Measurements from ENCODE around the gene LCOR.
A peak's percentile ranks its signal among the peaks of the same experiment; 100 is the strongest.

Gene LCOR

GRCh38 chr10:97028126-97028831, 196.2 kb downstream of the LCOR start:
- H2BK12ac ChIP-seq (ENCODE audit: low read length in 2 of 2): no peak overlapping the region
- no peak overlapping the region for H3K14ac ChIP-seq (ENCODE audit: low read length in 2 of 2)
- H3K79me1 ChIP-seq (replicated peaks; ENCODE audit: low read length, poor library complexity, severe bottlenecking): no peaks in the 10 kb centered on the region
- no peaks in the 10 kb centered on the region for H3K36me3 ChIP-seq (ENCODE audit: control insufficient read depth in 1 of 2, insufficient read depth in 2 of 2, low read depth in 1 of 2, low read length in 2 of 2)
- no peak overlapping the region for H3K4me2 ChIP-seq (ENCODE audit: low read length, poor library complexity, severe bottlenecking)
- peaks cover 9% of the 10 kb centered on the region for H3K9me3 ChIP-seq (ENCODE audit: control insufficient read depth, low read length)
- no peak overlapping the region for H2BK120ac ChIP-seq (ENCODE audit: low read depth, low read length)
- H2AK5ac ChIP-seq (ENCODE audit: low read length, severe bottlenecking): no peak overlapping the region
- H3K27ac ChIP-seq (ENCODE audit: low read length, poor library complexity, severe bottlenecking): no peak overlapping the region
- no peak overlapping the region for H2BK5ac ChIP-seq (ENCODE audit: low read depth, low read length, poor library complexity, severe bottlenecking)
- peak; percentile 8 for DNase-seq
- WGBS: 80% methylated on average over 2 of the region's 2 CpGs
- no peak overlapping the region for H3K9ac ChIP-seq (ENCODE audit: low read length)
- H3K4me1 ChIP-seq (ENCODE audit: control insufficient read depth, insufficient read depth, low read depth, low read length): peaks cover 10% of the 10 kb centered on the region
- no peak overlapping the region for H2BK15ac ChIP-seq (ENCODE audit: low read depth, poor library complexity, severe bottlenecking)
- H3K4ac ChIP-seq (ENCODE audit: low read depth in 1 of 2, low read length in 2 of 2): no peak overlapping the region
- no peak overlapping the region for H4K91ac ChIP-seq (ENCODE audit: low read length)
- H3K18ac ChIP-seq (ENCODE audit: low read depth in 1 of 2, low read length in 2 of 2): no peak overlapping the region
- no peak overlapping the region for H2AFZ ChIP-seq (ENCODE audit: low read depth, low read length)
- H3K27me3 ChIP-seq (ENCODE audit: control insufficient read depth in 1 of 2, insufficient read depth in 1 of 2, low read length in 2 of 2): peaks cover 17 to 25% of the 10 kb centered on the region in 2 experiments
- no peak overlapping the region for H3K4me3 ChIP-seq (ENCODE audit: insufficient read depth in 1 of 2, low read depth in 1 of 2, low read length in 2 of 2)
- H4K8ac ChIP-seq (ENCODE audit: low read length): no peak overlapping the region
- no peak overlapping the region for H3K23ac ChIP-seq (ENCODE audit: low read length in 2 of 2)

DNA sequence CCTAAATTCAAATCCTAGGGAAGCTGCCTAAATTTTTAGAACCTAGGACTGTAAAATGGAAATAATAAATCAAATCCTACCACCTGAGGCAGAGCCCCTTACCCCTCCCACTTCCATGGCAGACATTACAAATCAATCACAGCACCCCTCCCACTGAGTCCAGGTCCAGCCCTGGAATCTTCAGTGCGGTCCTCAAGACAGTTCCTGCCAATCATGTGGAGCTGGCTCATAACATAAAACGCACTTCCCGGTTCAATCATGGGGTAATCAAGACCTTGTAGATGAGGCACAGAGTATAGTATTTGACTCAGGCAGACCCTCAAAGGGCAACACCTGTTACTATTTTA, 196.7 kb downstream of the LCOR start:
- Histone ChIP-seq H3K9ac (ENCODE audit: low read length) (no peak overlapping the region), H3K23ac (ENCODE audit: low read length in 2 of 2) (no peak overlapping the region), H2BK5ac (ENCODE audit: low read depth, low read length, poor library complexity, severe bottlenecking) (no peak overlapping the region), H3K36me3 (ENCODE audit: control insufficient read depth in 1 of 2, insufficient read depth in 2 of 2, low read depth in 1 of 2, low read length in 2 of 2) (no peaks in the 10 kb centered on the region), H3K27me3 (ENCODE audit: control insufficient read depth in 1 of 2, insufficient read depth in 1 of 2, low read length in 2 of 2) (peaks cover 17 to 25% of the 10 kb centered on the region in 2 experiments), H3K79me1 (replicated peaks; ENCODE audit: low read length, poor library complexity, severe bottlenecking) (no peaks in the 10 kb centered on the region), H3K4me2 (ENCODE audit: low read length, poor library complexity, severe bottlenecking) (no peak overlapping the region), H4K8ac (ENCODE audit: low read length) (no peak overlapping the region), H3K27ac (ENCODE audit: low read length, poor library complexity, severe bottlenecking) (no peak overlapping the region), H2BK15ac (ENCODE audit: low read depth, poor library complexity, severe bottlenecking) (no peak overlapping the region), H2BK120ac (ENCODE audit: low read depth, low read length) (no peak overlapping the region), H3K4me3 (ENCODE audit: insufficient read depth in 1 of 2, low read depth in 1 of 2, low read length in 2 of 2) (no peak overlapping the region), H3K4me1 (ENCODE audit: control insufficient read depth, insufficient read depth, low read depth, low read length) (peaks cover 5% of the 10 kb centered on the region), H3K9me3 (ENCODE audit: control insufficient read depth, low read length) (peaks cover 9% of the 10 kb centered on the region), H3K4ac (ENCODE audit: low read depth in 1 of 2, low read length in 2 of 2) (no peak overlapping the region), H4K91ac (ENCODE audit: low read length) (no peak overlapping the region), H3K14ac (ENCODE audit: low read length in 2 of 2) (no peak overlapping the region), H2AK5ac (ENCODE audit: low read length, severe bottlenecking) (no peak overlapping the region), H2BK12ac (ENCODE audit: low read length in 2 of 2) (no peak overlapping the region), H2AFZ (ENCODE audit: low read depth, low read length) (no peak overlapping the region), H3K18ac (ENCODE audit: low read depth in 1 of 2, low read length in 2 of 2) (no peak overlapping the region)
- no peak for DNase-seq
- WGBS: 92% methylated on average over 3 of the region's 3 CpGs

DNA sequence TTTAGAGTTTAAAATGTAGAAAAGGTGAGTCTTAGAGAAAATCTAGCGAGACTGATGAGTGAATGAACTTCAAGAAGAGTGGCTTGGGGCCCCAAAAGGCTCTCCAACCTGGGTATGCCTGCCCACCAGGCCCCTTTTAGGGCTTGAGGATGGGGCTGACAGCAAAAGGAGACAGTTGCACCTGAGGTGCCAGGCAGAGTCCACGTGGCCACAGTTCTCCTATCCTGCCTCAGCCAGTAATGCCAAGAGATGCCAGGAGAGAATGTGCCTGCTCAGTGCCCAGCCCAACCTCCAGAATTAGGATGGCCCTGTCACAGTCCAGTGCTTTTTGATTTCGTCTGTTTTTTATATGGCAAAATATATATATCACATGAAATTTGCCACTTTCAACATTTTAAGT, 197.2 kb downstream of the LCOR start:
- Histone ChIP-seq H2BK120ac (ENCODE audit: low read depth, low read length) (no peak overlapping the region), H4K91ac (ENCODE audit: low read length) (no peak overlapping the region), H3K79me1 (replicated peaks; ENCODE audit: low read length, poor library complexity, severe bottlenecking) (no peaks in the 10 kb centered on the region), H2AFZ (ENCODE audit: low read depth, low read length) (no peak overlapping the region), H2BK5ac (ENCODE audit: low read depth, low read length, poor library complexity, severe bottlenecking) (no peak overlapping the region), H3K27me3 (ENCODE audit: control insufficient read depth in 1 of 2, insufficient read depth in 1 of 2, low read length in 2 of 2) (peaks cover 18 to 27% of the 10 kb centered on the region in 2 experiments), H3K23ac (ENCODE audit: low read length in 2 of 2) (no peak overlapping the region), H3K4ac (ENCODE audit: low read depth in 1 of 2, low read length in 2 of 2) (no peak overlapping the region), H3K9ac (ENCODE audit: low read length) (no peak overlapping the region), H2BK15ac (ENCODE audit: low read depth, poor library complexity, severe bottlenecking) (no peak overlapping the region), H3K36me3 (ENCODE audit: control insufficient read depth in 1 of 2, insufficient read depth in 2 of 2, low read depth in 1 of 2, low read length in 2 of 2) (no peaks in the 10 kb centered on the region), H3K4me2 (ENCODE audit: low read length, poor library complexity, severe bottlenecking) (no peak overlapping the region), H2AK5ac (ENCODE audit: low read length, severe bottlenecking) (no peak overlapping the region), H3K4me3 (ENCODE audit: insufficient read depth in 1 of 2, low read depth in 1 of 2, low read length in 2 of 2) (no peak overlapping the region), H3K18ac (ENCODE audit: low read depth in 1 of 2, low read length in 2 of 2) (no peak overlapping the region), H4K8ac (ENCODE audit: low read length) (no peak overlapping the region), H3K9me3 (ENCODE audit: control insufficient read depth, low read length) (peaks cover 9% of the 10 kb centered on the region), H2BK12ac (ENCODE audit: low read length in 2 of 2) (no peak overlapping the region), H3K4me1 (ENCODE audit: control insufficient read depth, insufficient read depth, low read depth, low read length) (peaks cover 3% of the 10 kb centered on the region), H3K14ac (ENCODE audit: low read length in 2 of 2) (no peak overlapping the region), H3K27ac (ENCODE audit: low read length, poor library complexity, severe bottlenecking) (no peak overlapping the region)
- no peak for DNase-seq
- WGBS: 78% methylated on average over 2 of the region's 3 CpGs

- Histone ChIP-seq H3K9me3 (ENCODE audit: control insufficient read depth, low read length) (peaks cover 9% of the 10 kb centered on the region), H3K4me3 (ENCODE audit: insufficient read depth in 1 of 2, low read depth in 1 of 2, low read length in 2 of 2) (no peak overlapping the region), H2BK120ac (ENCODE audit: low read depth, low read length) (no peak overlapping the region), H2BK15ac (ENCODE audit: low read depth, poor library complexity, severe bottlenecking) (no peak overlapping the region), H4K8ac (ENCODE audit: low read length) (no peak overlapping the region), H3K36me3 (ENCODE audit: control insufficient read depth in 1 of 2, insufficient read depth in 2 of 2, low read depth in 1 of 2, low read length in 2 of 2) (no peaks in the 10 kb centered on the region), H3K4me1 (ENCODE audit: control insufficient read depth, insufficient read depth, low read depth, low read length) (peaks cover 1% of the 10 kb centered on the region), H2BK12ac (ENCODE audit: low read length in 2 of 2) (no peak overlapping the region), H3K9ac (ENCODE audit: low read length) (no peak overlapping the region), H3K27ac (ENCODE audit: low read length, poor library complexity, severe bottlenecking) (no peak overlapping the region), H3K23ac (ENCODE audit: low read length in 2 of 2) (no peak overlapping the region), H2AK5ac (ENCODE audit: low read length, severe bottlenecking) (no peak overlapping the region), H3K14ac (ENCODE audit: low read length in 2 of 2) (no peak overlapping the region), H3K18ac (ENCODE audit: low read depth in 1 of 2, low read length in 2 of 2) (no peak overlapping the region), H3K4me2 (ENCODE audit: low read length, poor library complexity, severe bottlenecking) (no peak overlapping the region), H2AFZ (ENCODE audit: low read depth, low read length) (no peak overlapping the region), H3K4ac (ENCODE audit: low read depth in 1 of 2, low read length in 2 of 2) (no peak overlapping the region), H4K91ac (ENCODE audit: low read length) (no peak overlapping the region), H3K79me1 (replicated peaks; ENCODE audit: low read length, poor library complexity, severe bottlenecking) (no peaks in the 10 kb centered on the region), H3K27me3 (ENCODE audit: control insufficient read depth in 1 of 2, insufficient read depth in 1 of 2, low read length in 2 of 2) (peaks cover 35 to 44% of the 10 kb centered on the region in 2 experiments), H2BK5ac (ENCODE audit: low read depth, low read length, poor library complexity, severe bottlenecking) (no peak overlapping the region)
- DNase-seq: no peak
- 52% methylated on average over 5 of the region's 6 CpGs for WGBS
Measured at GRCh38 chr10:97030894-97031293, 198.8 kb downstream of the LCOR start.
